Measurements from ENCODE around the gene HNRNPA0. TPM values are rescaled to one million over a fixed set of nuclear protein-coding genes. Genes with fewer than 3 reads are reported as not detected.
A peak's percentile ranks its signal among the peaks of the same experiment; 100 is the strongest.
"Not testable (repeated sequence)": the region's sequence is repeated elsewhere in the genome, so short reads cannot be mapped to it uniquely, and the experiment has no call there.

HNRNPA0 gene
- total RNA-seq, 6 donors from 2014 or later, result 8.4 to 26.3 (median 14.6) TPM

- DNase-seq (no peak), ATAC-seq (ENCODE audit: low FRiP score in 2 of 2) (no peak)
- H3K4me1 ChIP-seq, result no peaks in the 10 kb centered on the region
- H3K27ac ChIP-seq, result no peak overlapping the region
- no peak for TF ChIP-seq CTCF (IDR thresholded peaks at IDR 0.05)
- TF ChIP-seq POLR2AphosphoS5 (IDR thresholded peaks at IDR 0.05), result no peak
- no peak for TF ChIP-seq POLR2A (IDR thresholded peaks at IDR 0.05)
- TF ChIP-seq EP300 (IDR thresholded peaks at IDR 0.05), result no peak
- no peaks in the 10 kb centered on the region for H3K9me3 ChIP-seq
- H3K27me3 ChIP-seq, result no peaks in the 10 kb centered on the region
- WGBS, 2 donors, result 84 to 87% methylated on average over 4 of the region's 4 CpGs
- no peak overlapping the region for H3K4me3 ChIP-seq
- no peaks in the 10 kb centered on the region for H3K36me3 ChIP-seq
Observed at GRCh38 chr5:137782984-137783536, 28.9 kb upstream of the HNRNPA0 start.

GRCh38 chr5:137782055-137782454 lies 27.9 kb upstream of the HNRNPA0 start:
- whole genome bisulfite sequencing, 2 donors, result 77 to 98% methylated on average over 2 of the region's 2 CpGs

GRCh38 chr5:137778772-137779564 lies 24.8 kb upstream of the HNRNPA0 start:
- H3K27me3 ChIP-seq, result no peaks in the 10 kb centered on the region
- DNase-seq, result no peak
- H3K9me3 ChIP-seq, result no peaks in the 10 kb centered on the region
- ATAC-seq (ENCODE audit: low FRiP score in 2 of 2), result peak in 1 of 2 donors; percentile 42
- H3K4me1 ChIP-seq, result no peaks in the 10 kb centered on the region
- whole genome bisulfite sequencing, 2 donors, result 46 to 52% methylated on average over 2 of the region's 2 CpGs
- no peak overlapping the region for H3K4me3 ChIP-seq
- TF ChIP-seq POLR2AphosphoS5 (IDR thresholded peaks at IDR 0.05) (no peak), CTCF (IDR thresholded peaks at IDR 0.05) (peak in 5 of 6 experiments; percentile 44 to 65 (median 49)), POLR2A (IDR thresholded peaks at IDR 0.05) (no peak)
- no peaks in the 10 kb centered on the region for H3K36me3 ChIP-seq
- H3K27ac ChIP-seq, result no peak overlapping the region

More at GRCh38 chr5:137782055-137782454, 27.9 kb upstream of the HNRNPA0 start:
- no peak overlapping the region for H3K4me3 ChIP-seq
- H3K4me1 ChIP-seq, result no peaks in the 10 kb centered on the region
- no peak for TF ChIP-seq POLR2AphosphoS5 (IDR thresholded peaks at IDR 0.05)
- TF ChIP-seq EP300 (IDR thresholded peaks at IDR 0.05), result no peak
- no peak for TF ChIP-seq POLR2A (IDR thresholded peaks at IDR 0.05)
- no peak for TF ChIP-seq CTCF (IDR thresholded peaks at IDR 0.05)
- no peaks in the 10 kb centered on the region for H3K36me3 ChIP-seq
- H3K27ac ChIP-seq, result no peak overlapping the region
- H3K9me3 ChIP-seq, result no peaks in the 10 kb centered on the region
- DNase-seq (no peak), ATAC-seq (ENCODE audit: low FRiP score in 2 of 2) (no peak)
- no peaks in the 10 kb centered on the region for H3K27me3 ChIP-seq

- not testable (repeated sequence) for H3K27ac ChIP-seq; H3K4me1 ChIP-seq; DNase-seq; ATAC-seq (ENCODE audit: low FRiP score in 2 of 2); H3K36me3 ChIP-seq; H3K4me3 ChIP-seq; H3K9me3 ChIP-seq; H3K27me3 ChIP-seq
- 92 to 95% methylated on average over 5 of the region's 5 CpGs for WGBS, 2 donors
Observed at GRCh38 chr5:137767937-137768336, 13.8 kb upstream of the HNRNPA0 start.

GRCh38 chr5:137761566-137761965 lies 7.4 kb upstream of the HNRNPA0 start:
- 67 to 70% methylated on average over 3 of the region's 3 CpGs for WGBS, 2 donors
- TF ChIP-seq POLR2A (IDR thresholded peaks at IDR 0.05), result no peak
- no peak for TF ChIP-seq POLR2AphosphoS5 (IDR thresholded peaks at IDR 0.05)
- TF ChIP-seq CTCF (IDR thresholded peaks at IDR 0.05), result no peak
- TF ChIP-seq EP300 (IDR thresholded peaks at IDR 0.05), result no peak
- DNase-seq (no peak), ATAC-seq (ENCODE audit: low FRiP score in 2 of 2) (peak in 1 of 2 donors; percentile 32)
- H3K9me3 ChIP-seq, result no peaks in the 10 kb centered on the region
- H3K27ac ChIP-seq, result no peak overlapping the region
- no peaks in the 10 kb centered on the region for H3K27me3 ChIP-seq
- no peak overlapping the region for H3K4me3 ChIP-seq
- H3K36me3 ChIP-seq, result no peaks in the 10 kb centered on the region
- H3K4me1 ChIP-seq, result peaks cover 0 to 3% (median 0%) of the 10 kb centered on the region in 4 donors
